ENCODE data around the gene TTC13. TPM values are rescaled to one million over a fixed set of nuclear protein-coding genes. Genes with fewer than 3 reads are reported as not detected.

The TTC13 gene
- total RNA-seq, 2 experiments from 2014 or later = 24.9 to 25.0 TPM

DNA sequence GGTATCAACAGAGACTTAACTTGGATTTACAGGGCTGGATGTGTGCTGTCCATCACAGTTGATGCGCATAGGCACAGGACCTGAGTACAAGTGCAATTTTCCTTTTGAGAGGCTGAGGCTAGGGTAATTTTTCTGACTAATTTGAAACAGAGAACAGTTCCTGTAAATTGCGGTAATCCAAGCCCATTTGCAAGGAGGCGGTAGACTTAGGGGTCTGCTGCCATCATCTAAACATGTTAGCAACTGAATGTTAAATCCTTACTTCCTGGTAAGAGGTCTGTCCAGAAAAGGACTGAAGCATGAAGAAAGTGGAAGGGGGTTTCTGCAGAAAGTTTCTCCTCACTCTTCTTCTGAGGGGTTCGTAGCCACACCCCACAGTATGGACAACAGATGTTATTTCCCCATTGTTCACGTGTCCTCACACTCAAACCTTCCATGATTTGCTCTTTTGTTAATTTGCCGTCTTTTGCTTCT is 86.6 kb downstream of the TTC13 start:
- H3K27ac Mint-ChIP-seq = no peak overlapping the region
- intact Hi-C loops (cut with DNase I, micrococcal nuclease) = no loop called here
- H3K36me3 Mint-ChIP-seq (ENCODE audit: low read depth) = no peaks in the 10 kb centered on the region
- POLR2A ChIA-PET = no interaction called here
- DNase-seq = no peak
- Histone ChIP-seq H3K4me3 (ENCODE audit: low read length) (no peak overlapping the region), H3K36me3 (ENCODE audit: insufficient read depth, low read length) (no peaks in the 10 kb centered on the region), H3K9me3 (ENCODE audit: control insufficient read depth in 1 of 2, insufficient read depth in 1 of 2, low read length in 2 of 2) (no peaks in the 10 kb centered on the region), H3K27ac (ENCODE audit: low read depth in 1 of 2, low read length in 2 of 2) (no peak overlapping the region), H3K4me1 (ENCODE audit: insufficient read depth, low read length) (no peaks in the 10 kb centered on the region), H3K27me3 (ENCODE audit: control insufficient read depth in 1 of 2, insufficient read depth in 2 of 2, low read length in 2 of 2) (peaks cover 0 to 2% of the 10 kb centered on the region in 2 experiments)
- TF ChIP-seq, protein P1, sequence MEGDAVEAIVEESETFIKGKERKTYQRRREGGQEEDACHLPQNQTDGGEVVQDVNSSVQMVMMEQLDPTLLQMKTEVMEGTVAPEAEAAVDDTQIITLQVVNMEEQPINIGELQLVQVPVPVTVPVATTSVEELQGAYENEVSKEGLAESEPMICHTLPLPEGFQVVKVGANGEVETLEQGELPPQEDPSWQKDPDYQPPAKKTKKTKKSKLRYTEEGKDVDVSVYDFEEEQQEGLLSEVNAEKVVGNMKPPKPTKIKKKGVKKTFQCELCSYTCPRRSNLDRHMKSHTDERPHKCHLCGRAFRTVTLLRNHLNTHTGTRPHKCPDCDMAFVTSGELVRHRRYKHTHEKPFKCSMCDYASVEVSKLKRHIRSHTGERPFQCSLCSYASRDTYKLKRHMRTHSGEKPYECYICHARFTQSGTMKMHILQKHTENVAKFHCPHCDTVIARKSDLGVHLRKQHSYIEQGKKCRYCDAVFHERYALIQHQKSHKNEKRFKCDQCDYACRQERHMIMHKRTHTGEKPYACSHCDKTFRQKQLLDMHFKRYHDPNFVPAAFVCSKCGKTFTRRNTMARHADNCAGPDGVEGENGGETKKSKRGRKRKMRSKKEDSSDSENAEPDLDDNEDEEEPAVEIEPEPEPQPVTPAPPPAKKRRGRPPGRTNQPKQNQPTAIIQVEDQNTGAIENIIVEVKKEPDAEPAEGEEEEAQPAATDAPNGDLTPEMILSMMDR (IDR thresholded peaks at IDR 0.05) = no peak
- no peaks in the 10 kb centered on the region for H3K4me1 Mint-ChIP-seq (ENCODE audit: low read depth)
- CTCF ChIA-PET = no interaction called here
- no peaks in the 10 kb centered on the region for H3K9me3 Mint-ChIP-seq
- no peak overlapping the region for H3K4me3 Mint-ChIP-seq
- H3K27me3 Mint-ChIP-seq = peaks cover 14% of the 10 kb centered on the region
- no peak for ATAC-seq (ENCODE audit: poor library complexity)

DNA sequence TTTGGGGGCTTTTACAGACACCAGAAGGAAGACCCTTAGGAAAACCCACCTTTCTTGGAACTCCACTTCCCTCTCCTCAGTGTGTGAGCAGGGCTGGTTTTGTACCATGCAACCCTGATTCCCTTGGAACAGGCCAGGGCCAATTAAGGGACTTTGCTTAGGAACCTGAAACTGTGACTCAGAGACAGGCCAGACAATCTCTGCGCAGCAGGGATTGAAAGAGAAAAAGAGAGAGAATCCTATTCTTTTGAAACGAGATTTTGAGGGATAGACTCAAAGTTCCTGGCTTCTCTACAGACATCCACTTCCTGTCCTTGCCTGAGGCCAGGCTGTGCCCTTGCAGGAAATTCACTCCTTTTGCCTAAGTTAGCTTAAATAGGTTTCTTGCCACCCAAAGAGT is 87.2 kb downstream of the TTC13 start:
- DNase-seq (no peak), ATAC-seq (ENCODE audit: poor library complexity) (no peak)
- ChIA-PET CTCF (no interaction called here), POLR2A (no interaction called here)
- Mint-ChIP-seq H3K36me3 (ENCODE audit: low read depth) (no peaks in the 10 kb centered on the region), H3K27ac (no peak overlapping the region), H3K27me3 (peaks cover 14% of the 10 kb centered on the region), H3K4me1 (ENCODE audit: low read depth) (no peaks in the 10 kb centered on the region), H3K9me3 (no peaks in the 10 kb centered on the region), H3K4me3 (no peak overlapping the region)
- Histone ChIP-seq H3K4me3 (ENCODE audit: low read length) (no peak overlapping the region), H3K27ac (ENCODE audit: low read depth in 1 of 2, low read length in 2 of 2) (no peak overlapping the region), H3K4me1 (ENCODE audit: insufficient read depth, low read length) (no peaks in the 10 kb centered on the region), H3K9me3 (ENCODE audit: control insufficient read depth in 1 of 2, insufficient read depth in 1 of 2, low read length in 2 of 2) (no peaks in the 10 kb centered on the region), H3K27me3 (ENCODE audit: control insufficient read depth in 1 of 2, insufficient read depth in 2 of 2, low read length in 2 of 2) (peaks cover 0 to 2% of the 10 kb centered on the region in 2 experiments), H3K36me3 (ENCODE audit: insufficient read depth, low read length) (no peaks in the 10 kb centered on the region)
- intact Hi-C loops (cut with DNase I, micrococcal nuclease) = no loop called here
- TF ChIP-seq, protein P1 (IDR thresholded peaks at IDR 0.05) = no peak

DNA sequence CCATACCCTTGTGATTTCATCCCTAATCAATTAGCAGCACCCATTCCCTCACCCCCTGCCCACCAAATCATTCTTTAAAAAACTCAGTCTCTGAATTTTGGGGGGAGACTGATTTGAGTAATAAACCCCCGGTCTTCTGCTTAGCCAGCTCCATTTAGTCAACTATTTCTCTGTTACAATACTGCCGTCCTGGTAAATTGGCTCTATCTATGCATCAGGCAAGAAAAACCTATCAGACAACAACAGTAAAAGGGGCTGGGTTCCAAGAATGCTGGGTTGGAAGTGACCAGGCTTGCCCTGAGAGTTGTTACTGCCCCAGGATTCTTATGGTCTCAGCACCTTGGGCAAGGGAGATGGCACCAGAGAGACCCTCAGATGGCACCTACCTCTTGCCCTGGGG is 94.0 kb downstream of the TTC13 start:
- intact Hi-C loops (cut with DNase I, micrococcal nuclease) = no loop called here
- H3K9me3 ChIP-seq (ENCODE audit: control insufficient read depth in 1 of 2, insufficient read depth in 1 of 2, low read length in 2 of 2) = peaks cover 0 to 13% of the 10 kb centered on the region in 2 experiments
- no peaks in the 10 kb centered on the region for H3K4me1 ChIP-seq (ENCODE audit: insufficient read depth, low read length)
- peaks cover 67% of the 10 kb centered on the region for H3K27me3 Mint-ChIP-seq
- no peak overlapping the region for H3K27ac Mint-ChIP-seq
- no peaks in the 10 kb centered on the region for H3K36me3 ChIP-seq (ENCODE audit: insufficient read depth, low read length)
- CTCF ChIA-PET = no interaction called here
- no peak overlapping the region for H3K27ac ChIP-seq (ENCODE audit: low read depth in 1 of 2, low read length in 2 of 2)
- no peaks in the 10 kb centered on the region for H3K4me1 Mint-ChIP-seq (ENCODE audit: low read depth)
- H3K4me3 Mint-ChIP-seq = no peak overlapping the region
- no peaks in the 10 kb centered on the region for H3K9me3 Mint-ChIP-seq
- no peak overlapping the region for H3K4me3 ChIP-seq (ENCODE audit: low read length)
- ATAC-seq (ENCODE audit: poor library complexity) = no peak
- POLR2A ChIA-PET = no interaction called here
- TF ChIP-seq, protein P1 (IDR thresholded peaks at IDR 0.05) = no peak
- peaks cover 10 to 18% of the 10 kb centered on the region in 2 experiments for H3K27me3 ChIP-seq (ENCODE audit: control insufficient read depth in 1 of 2, insufficient read depth in 2 of 2, low read length in 2 of 2)
- no peak for DNase-seq
- no peaks in the 10 kb centered on the region for H3K36me3 Mint-ChIP-seq (ENCODE audit: low read depth)
